Fibroblast of peridontal ligament (primary cell): ENCODE measurements around the gene NUBP2.
"Not testable (repeated sequence)": the region's sequence is repeated elsewhere in the genome, so short reads cannot be mapped to it uniquely, and the experiment has no call there.

Experiments
- DNase-seq: peaks from one replicate; pipeline ENCODE4 v3.0.0-alpha.2; 2010; ENCODE audit errors: extremely low read depth

NUBP2 gene

GRCh38 chr16:1784977-1785845 is 2.5 kb downstream of the NUBP2 start:
- no peak for DNase-seq

- no peak for DNase-seq
These were observed 3.0 kb downstream of the NUBP2 start for GRCh38 chr16:1785846-1786170.

DNA sequence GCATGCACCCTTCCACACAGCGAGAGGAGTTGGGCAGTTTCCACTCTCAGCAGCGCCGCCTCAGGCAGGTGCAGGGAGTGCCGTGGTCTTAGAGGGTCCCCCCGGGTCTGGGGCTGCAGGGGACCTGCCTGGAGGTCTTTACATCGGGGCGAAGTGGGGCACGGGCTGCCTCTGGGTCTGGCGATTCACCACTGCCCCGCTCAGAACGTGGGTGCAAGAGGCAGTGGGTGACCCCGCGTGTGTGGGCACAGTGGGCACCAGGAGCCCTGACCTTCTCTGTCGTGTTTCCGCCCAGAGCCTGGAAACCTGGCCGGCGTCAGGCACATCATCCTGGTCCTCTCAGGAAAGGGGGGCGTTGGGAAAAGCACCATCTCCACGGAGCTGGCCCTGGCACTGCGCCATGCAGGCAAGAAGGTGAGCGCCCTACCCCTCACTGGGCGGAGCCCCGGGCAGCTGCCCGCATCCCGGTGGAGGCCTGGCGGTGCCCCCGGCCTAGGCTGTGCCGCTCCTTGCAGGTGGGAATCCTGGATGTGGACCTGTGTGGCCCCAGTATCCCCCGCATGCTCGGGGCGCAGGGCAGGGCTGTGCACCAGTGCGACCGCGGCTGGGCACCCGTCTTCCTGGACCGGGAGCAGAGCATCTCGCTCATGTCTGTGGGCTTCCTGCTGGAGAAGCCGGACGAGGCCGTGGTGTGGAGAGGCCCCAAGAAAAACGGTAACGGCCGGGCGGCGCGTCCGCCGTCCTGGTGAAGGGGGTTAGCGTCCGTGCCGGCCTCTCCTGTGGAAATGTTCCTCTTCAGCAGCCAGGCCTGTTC is 3.7 kb downstream of the NUBP2 start:
- no peak for DNase-seq

DNA sequence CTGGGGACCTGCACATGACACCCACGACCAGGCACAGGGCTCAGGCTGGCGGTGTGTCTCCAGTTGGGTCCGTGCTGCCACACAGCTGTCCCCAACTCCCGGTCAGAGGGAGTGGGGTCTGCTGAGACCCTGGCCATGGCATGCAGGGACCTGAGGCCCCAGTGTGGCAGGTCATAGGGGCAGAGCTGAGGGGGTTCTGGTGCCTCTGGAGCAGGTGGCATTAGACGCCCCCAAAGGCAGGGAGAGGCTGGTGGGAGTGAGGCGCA is 4.2 kb downstream of the NUBP2 start:
- DNase-seq: no peak

GRCh38 chr16:1787322-1788094 is 4.7 kb downstream of the NUBP2 start:
- no peak for DNase-seq

DNA sequence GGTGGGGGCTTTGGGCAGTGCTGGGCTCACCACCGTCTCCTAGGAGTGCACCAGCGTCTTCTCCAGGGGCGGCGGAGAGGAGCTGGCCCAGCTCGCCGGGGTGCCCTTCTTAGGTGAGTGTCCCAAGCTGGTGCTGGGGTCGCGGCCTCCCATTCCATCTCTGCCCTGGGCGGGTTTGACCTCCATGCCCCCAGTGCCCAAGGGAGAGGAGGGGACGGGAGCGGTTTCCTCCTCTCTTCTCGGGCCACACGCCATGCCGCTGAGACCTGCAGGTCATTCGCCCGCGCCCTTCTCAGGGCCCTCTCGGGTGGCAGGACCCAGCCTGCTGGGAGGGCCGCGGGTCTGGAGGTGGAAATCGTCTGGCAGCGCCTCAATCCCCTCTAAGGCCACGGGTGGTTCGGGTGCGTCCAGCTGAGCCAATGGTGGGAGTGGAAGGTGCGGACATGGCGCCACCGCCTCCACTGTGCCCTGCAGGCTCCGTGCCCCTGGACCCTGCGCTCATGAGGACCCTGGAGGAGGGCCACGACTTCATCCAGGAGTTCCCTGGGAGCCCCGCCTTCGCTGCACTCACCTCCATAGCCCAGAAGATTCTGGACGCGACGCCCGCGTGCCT is 5.4 kb downstream of the NUBP2 start:
- no peak for DNase-seq

DNA sequence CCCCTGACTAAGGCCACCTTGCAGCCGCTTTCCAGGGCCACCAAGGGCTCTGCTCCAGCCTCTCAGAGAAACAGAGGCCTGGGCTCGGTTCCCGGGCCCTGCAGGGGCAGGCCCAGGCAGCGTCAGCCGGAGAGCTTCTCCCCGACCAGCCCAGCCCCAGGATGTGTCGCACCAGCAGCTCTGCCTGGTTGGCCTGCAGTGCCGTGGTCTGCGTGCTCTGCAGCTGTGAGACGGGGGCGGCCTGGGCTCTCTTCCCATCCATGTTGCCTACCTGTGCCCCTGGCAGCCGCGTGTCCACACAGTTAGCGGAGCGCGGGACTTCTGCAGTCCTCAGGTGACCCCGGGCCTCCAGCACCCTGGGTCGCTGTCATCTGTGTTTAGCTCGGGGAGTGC is 5.9 kb downstream of the NUBP2 start:
- DNase-seq: no peak

DNA sequence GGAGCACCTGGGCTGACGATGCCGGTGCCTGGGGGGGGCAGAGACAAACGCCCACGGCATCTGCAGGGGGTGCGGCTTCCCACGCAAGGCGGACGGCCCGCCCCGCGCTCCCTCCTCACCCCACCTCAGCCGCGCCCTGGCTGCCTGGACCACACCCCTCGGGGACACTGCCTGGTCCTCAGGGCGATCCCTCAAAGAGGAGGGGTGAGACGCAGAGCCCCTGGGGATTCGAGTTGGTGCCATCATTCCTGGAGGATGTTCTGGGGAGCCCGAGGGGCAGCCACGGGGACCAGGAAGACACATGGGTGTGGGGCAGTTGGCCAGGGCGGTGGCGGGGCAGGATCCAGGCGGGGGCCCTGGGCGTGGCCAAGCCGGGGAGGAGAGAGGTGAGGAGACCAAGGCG is 6.9 kb downstream of the NUBP2 start:
- DNase-seq: no peak

DNA sequence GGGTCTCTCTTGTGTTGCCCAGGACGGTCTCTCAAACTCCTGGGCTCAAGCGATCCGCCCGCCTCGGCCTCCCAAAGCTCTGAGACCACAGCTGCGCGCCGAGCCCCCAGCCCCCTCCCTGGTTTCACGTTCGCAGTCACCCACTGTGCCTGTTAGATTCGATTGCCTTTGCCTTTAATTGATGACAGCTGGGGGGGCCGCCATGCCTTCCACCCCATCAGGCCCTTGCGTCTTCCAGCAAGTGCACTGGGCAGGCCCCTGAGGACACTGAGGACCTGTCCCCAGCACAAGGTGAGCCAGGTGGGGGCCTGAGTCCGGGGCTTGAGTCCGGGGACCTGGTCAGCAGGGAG is 7.5 kb downstream of the NUBP2 start:
- DNase-seq: no peak

DNA sequence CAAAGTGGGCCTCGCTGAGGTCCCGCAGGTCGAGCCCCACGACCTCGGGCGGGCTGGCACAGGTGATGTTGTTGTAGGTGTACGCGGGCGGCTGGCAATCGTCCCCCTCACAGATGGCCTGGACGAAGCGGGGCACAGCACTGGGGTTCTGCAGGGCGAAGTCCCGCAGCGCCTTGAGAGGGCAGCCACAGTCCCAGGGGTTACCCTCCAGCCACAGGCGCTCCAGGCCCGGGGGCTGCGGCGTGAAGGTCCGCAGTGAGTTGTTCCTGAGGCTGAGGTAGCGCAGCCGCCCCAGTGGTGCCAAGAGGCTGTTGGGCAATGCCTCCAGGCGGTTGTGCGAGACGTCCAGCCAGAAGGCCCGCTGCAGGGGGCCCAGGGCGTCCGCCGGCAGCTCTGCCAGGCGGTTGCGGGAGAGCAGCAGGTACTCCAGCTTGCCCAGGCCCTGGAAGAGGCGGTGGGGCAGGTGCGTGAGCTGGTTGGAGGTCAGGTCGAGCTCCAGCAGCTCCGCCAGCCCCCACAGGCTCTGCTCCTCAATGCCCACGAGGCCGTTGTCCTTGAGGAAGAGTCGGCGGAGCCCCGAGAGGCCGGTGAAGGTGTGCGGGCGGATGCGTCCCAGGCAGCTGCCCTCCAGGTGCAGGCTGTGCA is 8.0 kb downstream of the NUBP2 start:
- DNase-seq: no peak

GRCh38 chr16:1791256-1791942 is 8.6 kb downstream of the NUBP2 start:
- DNase-seq: no peak

- no peak for DNase-seq
These were observed 9.4 kb downstream of the NUBP2 start for GRCh38 chr16:1791943-1792812.

- DNase-seq: no peak
These were observed 10.2 kb downstream of the NUBP2 start for GRCh38 chr16:1792836-1793577.

GRCh38 chr16:1793578-1794220 is 10.9 kb downstream of the NUBP2 start, which contains the start of gene IGFALS:
Gene IGFALS (minus strand): TSS chr16:1793705. CDS start chr16:1793652, 53 bp downstream.
- DNase-seq: no peak

- no peak for DNase-seq
These were observed 11.6 kb downstream of the NUBP2 start for GRCh38 chr16:1794221-1794871.

GRCh38 chr16:1794908-1795666 is 12.3 kb downstream of the NUBP2 start:
- no peak for DNase-seq

- DNase-seq: not testable (repeated sequence)
These were observed 16.5 kb downstream of the NUBP2 start for GRCh38 chr16:1799263-1799662.

- no peak for DNase-seq
These were observed 17.9 kb downstream of the NUBP2 start for GRCh38 chr16:1800701-1801100.
